ENCODE results near the gene CD44. TPM values are rescaled to one million over a fixed set of nuclear protein-coding genes. Genes with fewer than 3 reads are reported as not detected.

Gene CD44
- total and polyA plus RNA-seq, 2 experiments from 2014 or later, result 405 to 519 TPM

DNA sequence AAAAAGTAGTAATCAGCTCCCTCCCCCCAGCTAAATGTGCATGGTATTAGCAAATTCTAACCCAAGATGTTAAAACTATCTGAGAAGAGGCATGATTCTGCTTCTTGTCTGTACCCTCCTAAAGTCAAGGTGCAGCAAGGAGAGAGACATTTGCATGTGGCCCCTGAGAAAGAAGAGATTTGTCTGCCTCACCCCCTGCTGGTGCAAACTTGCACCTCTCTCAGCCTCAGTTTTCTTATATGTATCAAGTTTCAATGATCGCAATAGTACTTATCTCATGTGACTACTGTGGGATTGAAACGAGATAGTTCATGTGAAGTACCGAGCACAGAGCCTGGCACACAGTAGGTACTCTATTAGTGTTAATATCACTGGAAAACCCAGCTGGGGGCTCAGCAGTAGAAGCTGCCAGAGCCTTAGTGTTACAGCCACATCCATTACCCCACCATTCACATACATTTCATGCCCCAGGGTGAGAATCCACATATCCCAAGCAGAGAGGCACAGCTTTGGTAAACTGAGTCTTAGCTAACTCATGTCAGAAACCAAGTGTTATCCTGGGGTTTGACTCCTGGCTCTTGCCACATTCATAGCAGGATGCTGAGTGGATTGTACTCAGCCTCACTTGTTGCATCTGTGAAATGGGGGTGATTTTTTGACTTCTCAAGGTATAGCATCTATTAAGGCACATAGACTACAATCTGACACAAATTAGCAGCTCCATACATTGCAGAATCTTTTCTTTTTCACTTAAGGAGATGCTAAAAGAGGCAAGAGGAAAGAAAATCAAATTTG lies 24.9 kb downstream of the CD44 start:
- 67 to 72% methylated on average over 3 of the region's 3 CpGs for WGBS, 2 experiments (ENCODE audit: low coverage in 1 of 2, low lambda C conversion rate in 2 of 2, missing lambda C conversion rate in 2 of 2)
- Histone ChIP-seq H2AFZ (no peak overlapping the region), H3K9ac (peak overlapping the region; percentile 82), H3K9me2 (ENCODE audit: insufficient read depth) (no peaks in the 10 kb centered on the region), H3K36me3 (ENCODE audit: low read depth) (peaks cover 26% of the 10 kb centered on the region), H3K4me2 (ENCODE audit: unreplicated experiment) (peak overlapping the region; percentile 59), H3K9me3 (ENCODE audit: low read depth) (no peaks in the 10 kb centered on the region), H3K79me2 (ENCODE audit: insufficient read depth) (peaks cover 95% of the 10 kb centered on the region), H3F3A (ENCODE audit: insufficient read depth) (peaks cover 96% of the 10 kb centered on the region), H3K27me3 (replicated peaks; ENCODE audit: insufficient read depth) (no peaks in the 10 kb centered on the region), H3K4me3 (no peak overlapping the region), H4K20me1 (ENCODE audit: insufficient read depth) (peaks cover 15% of the 10 kb centered on the region), H3K27ac (peak overlapping the region; percentile 99), H3K4me1 (ENCODE audit: insufficient read depth) (peaks cover 96% of the 10 kb centered on the region)
- TF ChIP-seq EZH2 (IDR thresholded peaks at IDR 0.05; ENCODE audit: insufficient read depth, poor library complexity, severe bottlenecking) (no peak), EZH2phosphoT487 (IDR thresholded peaks at IDR 0.05; ENCODE audit: insufficient read depth, low read depth) (no peak)
- in situ Hi-C loops (cut with MboI), result no loop called here
- DNase-seq, result no peak

- in situ Hi-C loops (cut with MboI), result no loop called here
- peaks cover 95% of the 10 kb centered on the region for H3K79me2 ChIP-seq (ENCODE audit: insufficient read depth)
- peak overlapping the region; percentile 51 for H3K4me3 ChIP-seq
- H3K27me3 ChIP-seq (replicated peaks; ENCODE audit: insufficient read depth), result no peaks in the 10 kb centered on the region
- TF ChIP-seq EZH2phosphoT487 (IDR thresholded peaks at IDR 0.05; ENCODE audit: insufficient read depth, low read depth), result no peak
- no peak for TF ChIP-seq EZH2 (IDR thresholded peaks at IDR 0.05; ENCODE audit: insufficient read depth, poor library complexity, severe bottlenecking)
- H3K9me2 ChIP-seq (ENCODE audit: insufficient read depth), result no peaks in the 10 kb centered on the region
- H3K9ac ChIP-seq, result peak overlapping the region; percentile 82
- peaks cover 14% of the 10 kb centered on the region; the same call in 1 of the 2 replicates for H3K36me3 ChIP-seq (ENCODE audit: low read depth)
- H3K4me2 ChIP-seq (ENCODE audit: unreplicated experiment), result peak overlapping the region; percentile 77
- DNase-seq, result no peak
- H4K20me1 ChIP-seq (ENCODE audit: insufficient read depth), result peaks cover 11% of the 10 kb centered on the region
- H2AFZ ChIP-seq, result no peak overlapping the region
- peaks cover 97% of the 10 kb centered on the region for H3F3A ChIP-seq (ENCODE audit: insufficient read depth)
- peak overlapping the region; percentile 99 for H3K27ac ChIP-seq
- 16 to 19% methylated on average over 1 of the region's 1 CpG for WGBS, 2 experiments (ENCODE audit: low coverage in 1 of 2, low lambda C conversion rate in 2 of 2, missing lambda C conversion rate in 2 of 2)
- H3K9me3 ChIP-seq (ENCODE audit: low read depth), result no peaks in the 10 kb centered on the region
- peaks cover 97% of the 10 kb centered on the region for H3K4me1 ChIP-seq (ENCODE audit: insufficient read depth)
These were observed 26.1 kb downstream of the CD44 start for GRCh38 chr11:35165030-35165422.

GRCh38 chr11:35165423-35166368 lies 26.7 kb downstream of the CD44 start:
- H3F3A ChIP-seq (ENCODE audit: insufficient read depth), result peaks cover 98% of the 10 kb centered on the region
- H3K4me2 ChIP-seq (ENCODE audit: unreplicated experiment), result peak overlapping the region; percentile 77
- H3K9me3 ChIP-seq (ENCODE audit: low read depth), result no peaks in the 10 kb centered on the region
- H3K9me2 ChIP-seq (ENCODE audit: insufficient read depth), result no peaks in the 10 kb centered on the region
- peaks cover 8% of the 10 kb centered on the region for H4K20me1 ChIP-seq (ENCODE audit: insufficient read depth)
- peak overlapping the region; percentile 82 for H3K9ac ChIP-seq
- peak overlapping the region; percentile 51 for H3K4me3 ChIP-seq
- no peak overlapping the region for H2AFZ ChIP-seq
- 3 to 5% methylated on average over 8 of the region's 8 CpGs for WGBS, 2 experiments (ENCODE audit: low coverage in 1 of 2, low lambda C conversion rate in 2 of 2, missing lambda C conversion rate in 2 of 2)
- H3K79me2 ChIP-seq (ENCODE audit: insufficient read depth), result peaks cover 95% of the 10 kb centered on the region
- no peaks in the 10 kb centered on the region for H3K27me3 ChIP-seq (replicated peaks; ENCODE audit: insufficient read depth)
- H3K36me3 ChIP-seq (ENCODE audit: low read depth), result peaks cover 10% of the 10 kb centered on the region; the same call in 1 of the 2 replicates
- peak; percentile 88 for DNase-seq
- peaks cover 98% of the 10 kb centered on the region for H3K4me1 ChIP-seq (ENCODE audit: insufficient read depth)
- in situ Hi-C loops (cut with MboI), result no loop called here
- H3K27ac ChIP-seq, result peak overlapping the region; percentile 99
- TF ChIP-seq EZH2 (IDR thresholded peaks at IDR 0.05; ENCODE audit: insufficient read depth, poor library complexity, severe bottlenecking), result no peak
- TF ChIP-seq EZH2phosphoT487 (IDR thresholded peaks at IDR 0.05; ENCODE audit: insufficient read depth, low read depth), result peak; percentile 79; the same call in 1 of the 2 replicates

Data from GM23248 (cell line).